NCI-H187 treated with DMSO at 0.1 percent for 48 hours (cell line): ENCODE results near the gene TRAF1.
A peak's percentile ranks its signal among the peaks of the same experiment; 100 is the strongest.

ENCODE experiments used
- DNase-seq: peaks from one replicate; lab custom pipeline; 2025; lab: John Stamatoyannopoulos, UW

TRAF1 gene

DNA sequence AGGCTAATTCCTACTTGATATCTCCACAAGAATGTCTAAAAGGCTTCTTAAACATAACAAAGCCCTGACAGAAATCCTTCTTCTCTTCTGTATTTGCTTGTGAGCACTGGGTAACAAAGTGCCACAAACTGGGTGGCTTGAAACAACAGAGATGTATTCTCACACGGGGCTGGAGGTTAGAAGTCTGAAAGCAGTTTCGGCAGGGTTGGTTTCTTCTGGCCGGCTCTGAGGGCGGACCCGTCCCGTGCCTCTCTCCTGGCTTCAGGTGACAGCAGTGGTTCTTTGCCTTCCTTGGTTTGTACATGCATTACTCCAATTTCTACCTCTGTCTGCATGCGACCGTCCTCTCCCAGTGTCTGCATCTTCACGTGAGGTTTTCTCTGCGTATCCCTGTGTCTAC is 14.0 kb upstream of the TRAF1 start:
- no peak for DNase-seq

DNA sequence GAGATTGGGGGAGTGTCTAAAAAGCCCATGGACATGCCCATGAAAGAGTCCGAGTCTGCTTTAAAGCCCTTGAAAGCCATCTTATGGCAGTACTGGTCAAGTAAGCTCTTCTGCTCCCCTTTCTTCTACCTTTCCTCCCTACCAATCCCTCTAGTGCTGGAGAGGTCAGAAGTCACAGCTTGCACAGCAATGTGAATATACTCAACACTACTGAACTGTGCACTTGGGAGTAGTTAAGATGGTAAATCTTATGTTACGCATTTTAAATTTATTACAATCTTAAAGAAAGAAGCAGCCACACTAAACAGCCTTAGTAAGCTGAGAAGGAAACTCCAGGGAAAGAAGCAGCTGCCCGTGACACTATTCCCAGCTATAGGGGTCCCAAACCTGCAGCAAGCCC is 12.3 kb upstream of the TRAF1 start:
- DNase-seq = no peak

DNA sequence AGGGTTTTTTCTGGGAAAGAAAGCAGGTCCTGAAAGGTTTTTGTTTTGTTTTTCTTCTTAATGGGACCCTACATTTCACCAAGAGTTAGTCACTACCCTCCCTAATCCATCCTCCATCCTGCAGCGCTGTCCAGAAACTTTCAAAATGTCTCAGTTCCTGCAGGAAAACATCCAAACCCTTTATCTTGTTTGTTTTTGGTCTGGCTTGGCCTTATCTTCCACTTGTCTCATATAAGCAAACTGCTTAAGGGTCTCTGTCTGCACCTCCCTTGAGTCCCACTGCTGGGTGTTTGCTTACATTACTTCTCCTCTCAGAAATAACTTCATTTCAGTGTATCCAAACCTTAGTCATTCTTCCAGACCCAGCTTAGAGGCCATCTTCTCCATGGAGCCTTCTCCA is 11.0 kb upstream of the TRAF1 start:
- no peak for DNase-seq

DNA sequence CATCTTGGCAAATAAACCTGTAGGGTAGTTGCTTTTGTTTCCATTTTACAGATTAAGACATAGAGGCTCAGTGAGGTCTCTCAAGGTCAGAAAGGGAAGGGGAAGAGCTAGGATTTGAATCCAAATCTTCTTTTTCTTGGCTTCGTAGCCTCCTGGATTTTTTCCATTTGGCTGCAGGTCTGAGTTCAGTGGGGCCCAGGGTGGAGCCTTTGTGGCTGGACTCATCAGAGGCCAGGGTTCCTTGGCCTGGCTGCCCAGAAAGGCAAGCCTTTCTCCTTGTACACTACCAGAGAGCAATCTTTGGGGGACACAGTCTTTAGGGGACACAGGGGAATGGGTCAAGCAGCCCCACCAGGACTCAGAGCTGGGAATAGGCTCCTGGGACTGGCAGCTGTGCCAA is 10.5 kb upstream of the TRAF1 start:
- no peak for DNase-seq

DNA sequence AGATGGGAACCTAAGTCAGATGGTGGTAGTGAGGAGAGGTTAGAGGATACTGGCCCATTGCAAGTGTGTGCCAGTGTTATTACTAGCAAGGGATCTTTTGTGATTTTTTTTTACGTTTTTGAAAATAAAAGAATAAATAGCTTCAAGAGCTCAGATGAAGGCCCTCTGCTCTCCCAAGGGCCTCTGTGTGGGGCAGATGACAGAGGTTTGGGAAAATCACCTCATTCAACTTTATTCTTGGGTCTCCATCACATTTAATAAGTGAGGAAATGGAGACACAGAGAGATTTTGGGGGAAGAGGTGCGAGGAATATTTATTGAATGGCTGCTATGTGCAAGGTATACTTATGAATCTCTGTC is 10.1 kb upstream of the TRAF1 start:
- no peak for DNase-seq

DNA sequence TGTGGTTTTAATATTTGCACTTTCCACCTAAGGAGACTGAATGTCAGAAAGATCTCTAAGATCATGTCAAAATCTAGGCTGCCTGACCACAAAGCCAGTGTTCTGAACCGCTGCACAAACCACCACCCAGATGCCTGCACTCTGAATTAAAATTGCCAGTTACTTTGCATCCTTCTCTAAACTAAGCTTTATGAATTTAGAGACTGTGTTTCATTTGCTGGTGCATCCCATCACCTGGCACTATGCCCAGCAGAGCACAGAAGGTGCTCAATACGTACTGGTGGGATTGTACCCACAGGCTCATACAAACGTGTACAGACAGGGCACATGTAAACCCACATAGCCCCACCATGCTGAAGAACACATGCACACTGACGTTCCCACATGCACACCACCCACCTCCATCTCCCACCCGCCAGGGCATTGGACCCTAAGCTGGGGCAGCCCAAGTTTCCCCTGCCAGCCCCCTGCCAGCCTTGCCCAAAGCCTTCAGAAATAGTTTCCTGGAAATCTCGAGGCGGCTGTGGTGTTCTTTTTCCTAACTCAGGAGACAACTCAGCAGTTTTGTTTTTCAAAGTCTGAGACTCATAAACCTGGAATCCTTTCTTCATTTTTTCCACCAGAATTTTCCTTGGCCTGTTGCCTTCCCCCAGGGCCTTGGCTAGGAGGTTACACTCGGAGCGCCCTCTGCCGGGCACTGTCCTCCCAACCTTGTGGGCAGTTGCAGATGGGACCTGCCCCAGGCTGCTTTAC is 9.6 kb upstream of the TRAF1 start:
- DNase-seq = peak; percentile 32

DNA sequence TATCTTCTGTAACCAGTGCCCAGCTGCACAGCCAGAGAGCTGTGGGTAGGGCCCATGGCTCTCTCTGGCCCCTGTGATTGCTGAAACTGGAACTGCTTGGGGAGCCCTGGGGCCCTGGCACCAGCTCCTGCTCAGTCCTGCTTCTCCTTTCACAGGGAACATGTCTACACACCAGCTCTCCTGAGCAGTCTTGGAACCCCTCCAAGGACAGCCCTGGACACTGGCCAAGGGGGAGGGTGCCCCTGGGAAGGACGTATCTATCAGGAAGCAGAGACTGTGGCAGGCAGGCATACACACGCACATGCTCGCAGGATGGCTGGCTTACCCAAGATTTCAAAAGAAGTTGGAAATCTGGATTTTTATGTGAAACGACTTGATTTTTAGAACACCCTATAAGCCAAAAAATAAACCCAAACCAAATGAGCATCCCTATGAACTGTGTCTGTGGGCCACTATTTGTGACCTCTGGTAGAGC is 8.8 kb upstream of the TRAF1 start:
- DNase-seq = peak; percentile 2

DNA sequence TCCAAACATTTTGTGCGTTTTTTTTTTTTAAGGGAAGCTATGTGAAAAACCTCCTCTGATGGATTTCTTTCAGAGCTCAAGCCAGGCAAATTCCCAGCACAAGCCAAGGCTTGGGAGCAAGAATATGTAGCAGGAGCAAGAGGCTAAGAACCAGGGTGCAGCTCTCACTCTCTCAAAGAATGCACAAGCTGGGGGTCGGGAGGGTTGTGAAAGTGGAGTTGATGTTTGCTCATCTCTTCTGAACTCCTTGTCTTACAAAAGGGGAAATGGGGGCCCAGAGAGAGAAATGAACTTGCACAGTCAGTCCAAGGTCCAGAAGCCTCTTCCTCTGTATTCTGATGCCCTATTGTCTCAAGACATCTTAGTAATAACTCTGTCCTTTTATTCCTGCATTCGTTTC is 7.7 kb upstream of the TRAF1 start:
- DNase-seq = no peak

DNA sequence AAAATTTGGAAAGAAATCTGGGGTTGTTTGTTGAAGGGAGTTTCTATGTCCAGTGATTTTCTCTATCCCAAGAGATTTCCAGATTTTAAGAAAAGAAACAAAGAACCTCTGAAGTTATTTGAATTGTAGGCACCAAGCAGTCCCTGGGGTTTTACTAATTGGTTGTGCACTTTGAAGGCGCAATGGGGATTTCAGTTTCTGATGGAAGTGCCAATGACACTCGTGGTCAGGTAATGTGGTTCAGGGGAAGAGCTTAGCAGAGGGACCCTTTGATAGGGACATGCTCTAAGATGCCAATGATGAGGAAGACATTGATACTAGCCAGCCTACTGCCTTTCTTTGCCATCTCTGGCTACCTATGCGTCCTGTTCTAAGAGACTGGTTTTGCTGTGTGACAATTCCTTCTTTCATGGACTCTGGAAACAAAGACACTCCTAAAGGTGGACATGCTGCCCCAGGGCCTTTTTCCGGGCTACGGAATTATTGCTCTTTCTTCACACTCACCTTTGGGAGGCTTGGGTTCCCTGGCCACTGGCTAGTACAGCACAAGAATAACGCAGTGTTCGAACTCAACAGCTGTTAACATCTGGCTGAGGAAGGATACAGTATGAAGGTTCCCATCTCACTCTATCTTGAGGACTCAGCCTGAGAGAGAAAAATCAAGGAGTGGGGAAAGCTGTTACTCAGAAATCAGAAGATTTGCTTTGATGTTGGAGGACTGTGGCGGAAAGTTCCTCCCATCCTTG is 6.9 kb upstream of the TRAF1 start:
- no peak for DNase-seq

DNA sequence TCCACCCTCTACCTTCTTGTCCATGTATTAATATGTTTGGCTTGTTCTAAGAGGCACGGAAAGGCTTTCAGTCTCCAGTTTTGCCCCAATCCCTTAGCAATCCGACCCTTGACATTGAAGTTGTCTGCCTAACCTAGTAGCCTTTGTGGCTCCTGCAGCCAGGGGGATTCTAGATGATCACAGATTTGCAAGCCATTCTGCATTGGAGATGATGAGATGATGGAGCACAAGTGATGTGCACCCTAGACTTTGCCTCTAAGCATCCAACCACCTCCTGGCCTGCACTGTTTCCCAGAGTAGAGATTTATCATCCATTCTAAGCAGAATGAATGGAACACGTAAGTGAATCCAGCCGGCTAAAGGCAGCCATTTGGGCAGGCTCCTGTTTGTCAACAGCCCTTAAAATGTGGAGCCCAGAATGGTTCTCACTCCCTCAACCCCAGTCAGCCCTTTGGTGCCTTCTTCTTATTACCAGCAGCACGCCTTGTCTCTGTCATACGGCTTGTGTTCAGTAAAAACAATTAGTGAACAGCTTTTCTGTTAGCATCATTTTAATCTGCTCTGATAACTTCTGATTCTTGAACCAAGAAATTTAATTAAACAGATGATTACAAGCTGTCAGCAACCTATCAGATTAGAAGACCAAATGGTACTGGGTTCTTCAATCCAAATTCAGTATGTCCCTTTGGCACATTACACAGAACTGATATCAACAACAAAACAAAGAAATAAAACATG is 5.7 kb upstream of the TRAF1 start:
- DNase-seq = no peak

DNA sequence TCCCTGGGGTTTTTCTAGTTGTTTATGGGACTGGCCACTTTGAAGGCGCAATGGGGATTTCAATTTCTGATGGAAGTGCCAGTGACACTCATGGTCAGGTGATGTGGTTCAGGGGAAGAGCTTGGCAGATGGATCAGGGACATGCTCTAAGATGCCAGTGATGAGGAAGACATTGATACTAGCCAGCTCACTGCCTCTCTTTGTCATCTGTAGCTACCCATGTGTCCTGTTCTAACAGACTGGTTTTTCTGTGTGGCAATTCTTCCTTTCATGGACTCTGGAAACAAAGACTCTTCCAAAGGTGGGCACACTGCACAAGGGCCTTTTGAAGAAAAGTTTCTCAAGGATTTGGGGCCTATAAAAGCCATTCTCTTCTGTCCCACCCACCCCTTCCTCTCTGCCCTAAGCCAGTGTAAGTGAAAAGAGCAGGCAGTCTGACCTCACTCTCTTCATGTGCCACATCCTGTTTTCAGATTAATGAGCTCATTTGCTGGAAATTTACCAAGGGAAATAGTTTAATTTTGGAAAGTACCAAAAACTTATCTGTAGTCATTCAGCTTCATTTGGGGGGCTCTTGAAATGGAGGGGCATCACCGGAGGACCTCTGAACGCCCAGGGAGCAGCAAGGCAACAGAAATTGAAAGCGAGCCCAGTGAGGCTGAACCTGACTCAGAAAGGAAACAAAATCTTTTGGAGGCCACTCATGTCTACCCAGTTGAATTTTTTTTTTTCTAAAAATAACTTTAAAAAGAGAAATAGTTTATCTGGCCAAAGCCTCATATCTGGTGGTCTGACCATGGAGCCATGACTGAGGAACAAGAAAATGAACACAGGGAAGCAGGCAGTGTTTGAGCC is 4.9 kb upstream of the TRAF1 start:
- DNase-seq = no peak

DNA sequence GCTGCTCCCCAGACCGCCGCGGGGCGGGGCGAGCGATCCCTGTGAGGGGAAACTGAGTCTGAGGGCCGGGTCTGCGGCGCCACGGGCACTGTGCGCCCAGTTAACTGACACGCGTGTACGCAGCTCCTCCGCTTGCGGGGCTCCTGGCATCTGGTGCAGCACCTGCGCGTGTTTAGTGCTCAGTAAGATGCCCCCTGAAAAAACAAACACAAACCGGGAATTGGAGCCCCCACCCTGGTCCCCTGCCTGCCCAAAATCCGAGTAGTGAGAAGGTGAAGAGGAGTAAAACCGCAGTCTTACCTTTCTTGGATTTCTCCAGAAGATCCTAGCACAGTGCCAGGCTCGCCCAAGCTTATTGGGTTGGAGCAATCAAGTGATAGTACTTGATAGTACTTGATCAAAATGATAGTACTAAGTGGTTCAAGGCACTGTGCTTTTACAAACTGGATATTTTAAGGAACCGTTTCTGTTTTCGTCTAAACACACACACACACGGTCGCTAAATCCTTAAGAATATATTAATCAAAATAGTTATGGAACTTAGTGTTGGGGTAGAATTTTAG is 2.7 kb upstream of the TRAF1 start:
- DNase-seq = no peak

DNA sequence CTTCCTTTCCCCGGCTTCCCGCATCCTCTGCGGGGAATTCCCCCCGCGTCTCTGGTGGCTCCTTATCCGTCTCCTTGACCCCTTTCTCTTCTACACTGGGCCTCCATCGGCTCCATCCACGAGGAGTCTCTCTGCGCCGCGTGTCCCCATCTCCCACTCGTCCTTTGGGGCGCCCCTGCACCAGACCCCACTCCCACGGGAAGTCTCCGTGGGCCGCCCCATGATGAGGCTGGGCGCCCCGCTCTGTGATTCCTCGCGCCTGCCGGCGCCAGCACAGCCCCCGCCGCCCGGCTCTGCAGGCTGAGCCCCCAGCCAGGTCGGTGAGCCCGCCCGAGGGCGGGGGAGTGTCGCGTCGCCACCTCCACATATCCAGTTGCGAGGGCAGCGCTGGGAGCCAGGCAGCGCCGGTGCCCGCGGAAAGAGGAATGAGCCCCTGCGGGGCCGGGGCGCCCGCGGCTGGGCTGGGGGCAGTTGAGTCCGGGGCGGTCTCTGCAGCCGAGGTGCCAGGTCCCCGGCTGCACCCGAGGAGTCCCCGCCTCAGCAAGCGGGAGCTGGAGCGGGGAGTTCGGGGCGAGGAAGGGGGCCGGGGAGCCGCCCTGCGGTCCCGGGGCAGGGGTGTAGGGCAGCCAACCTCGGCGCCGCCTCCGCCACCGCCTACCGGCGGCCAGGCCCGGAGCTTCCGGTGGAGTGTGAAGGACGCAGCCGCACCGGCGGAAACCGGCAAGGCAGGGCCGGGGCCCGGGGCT is 2.1 kb upstream of the TRAF1 start:
- no peak for DNase-seq

DNA sequence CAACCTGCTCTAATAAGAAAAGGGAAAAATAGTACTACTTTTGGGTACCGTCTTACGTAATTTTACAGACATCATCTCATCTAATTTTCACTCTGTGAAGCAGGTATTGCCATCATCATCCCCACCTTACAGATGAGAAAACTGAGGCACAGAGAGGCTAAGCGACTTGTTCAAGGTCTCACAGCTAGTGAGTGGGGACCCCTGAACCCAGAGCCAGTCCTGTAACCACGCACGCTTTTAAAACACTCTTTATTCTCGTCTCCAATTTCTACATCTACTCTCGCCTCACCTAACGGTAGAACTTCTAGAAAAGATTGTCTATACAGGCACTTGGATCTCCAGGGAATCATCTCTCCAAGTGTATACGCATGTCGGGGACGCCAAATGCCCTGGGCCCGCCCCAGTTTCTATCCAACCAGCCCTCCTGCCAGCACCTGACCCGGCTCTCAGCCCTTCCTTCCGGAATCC is 1.5 kb upstream of the TRAF1 start:
- DNase-seq = no peak

DNA sequence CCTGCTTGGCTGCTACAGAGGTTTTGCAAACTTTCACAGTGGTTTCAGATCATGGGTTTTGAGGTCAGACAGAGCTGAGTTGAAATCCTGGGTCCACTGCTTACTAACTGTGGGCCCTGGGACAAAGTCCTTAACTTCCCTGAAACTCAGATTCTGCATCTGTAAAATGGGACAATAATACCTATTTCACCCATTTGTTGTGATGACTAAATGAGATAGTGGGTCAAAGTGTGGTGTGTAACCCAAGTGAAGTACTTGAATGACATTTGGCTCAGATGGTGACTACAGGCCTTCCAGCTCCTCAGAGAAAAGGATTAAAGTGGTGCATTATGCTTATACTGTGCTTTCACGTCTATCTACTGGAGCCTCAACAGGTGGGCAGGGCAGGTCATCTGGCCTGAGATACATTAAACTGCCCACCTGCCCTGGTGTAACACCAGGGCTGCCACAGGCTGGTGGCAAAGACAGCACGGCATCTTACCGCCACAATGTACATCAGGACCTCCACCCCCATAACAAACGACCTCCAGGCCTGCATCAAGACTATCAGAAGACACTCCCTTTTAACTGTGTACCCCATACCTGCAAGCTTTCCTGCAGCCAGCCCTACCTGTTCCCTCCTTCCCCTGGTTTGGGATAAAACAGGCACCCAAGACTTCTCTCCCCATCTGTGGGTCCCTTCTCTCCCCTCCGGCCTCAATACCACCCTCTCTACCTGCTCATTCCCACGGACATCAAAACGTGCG is 846 bp upstream of the TRAF1 start:
- DNase-seq = no peak

DNA sequence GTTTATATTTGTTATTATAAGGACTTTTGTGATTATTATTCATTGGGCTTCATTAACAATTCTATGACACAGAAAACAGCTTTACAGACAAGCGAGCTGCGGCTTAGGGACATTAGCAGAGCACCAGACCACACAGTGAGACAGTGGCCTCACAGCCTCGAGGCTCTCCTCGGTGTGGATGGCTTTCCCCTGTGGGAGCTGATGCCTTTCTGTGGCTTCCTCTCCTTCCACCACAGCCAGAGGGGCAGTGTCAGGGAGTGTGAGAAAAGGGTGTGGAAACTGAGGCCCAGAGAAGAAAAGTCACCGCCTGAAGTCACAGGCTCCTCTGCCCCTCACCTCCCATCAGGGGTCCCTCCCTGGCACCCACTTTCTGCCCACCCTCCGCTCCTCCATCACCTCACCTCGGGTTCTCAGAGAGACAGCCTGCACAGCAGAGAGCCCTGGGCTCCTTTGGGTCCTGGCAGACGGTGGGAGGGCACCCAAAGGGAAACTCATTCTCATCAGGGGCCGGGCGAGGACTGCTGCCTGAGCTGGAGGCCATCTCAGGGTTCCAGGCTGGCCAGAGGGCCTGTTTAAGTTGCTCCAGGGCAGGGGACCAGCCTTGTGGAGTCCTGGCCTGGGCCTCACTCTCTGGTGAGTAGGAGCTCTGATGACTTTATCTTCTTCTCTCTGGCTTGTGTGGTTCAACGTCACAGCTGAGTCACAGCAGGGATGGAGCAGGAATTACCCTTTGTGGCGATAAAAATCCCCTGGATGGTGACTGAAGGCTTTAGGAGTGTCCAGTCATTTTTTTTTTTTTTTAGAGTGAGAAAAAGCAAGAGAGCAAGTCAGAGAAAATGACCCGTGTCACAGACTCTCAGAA is 830 bp downstream of the TRAF1 start:
- no peak for DNase-seq

DNA sequence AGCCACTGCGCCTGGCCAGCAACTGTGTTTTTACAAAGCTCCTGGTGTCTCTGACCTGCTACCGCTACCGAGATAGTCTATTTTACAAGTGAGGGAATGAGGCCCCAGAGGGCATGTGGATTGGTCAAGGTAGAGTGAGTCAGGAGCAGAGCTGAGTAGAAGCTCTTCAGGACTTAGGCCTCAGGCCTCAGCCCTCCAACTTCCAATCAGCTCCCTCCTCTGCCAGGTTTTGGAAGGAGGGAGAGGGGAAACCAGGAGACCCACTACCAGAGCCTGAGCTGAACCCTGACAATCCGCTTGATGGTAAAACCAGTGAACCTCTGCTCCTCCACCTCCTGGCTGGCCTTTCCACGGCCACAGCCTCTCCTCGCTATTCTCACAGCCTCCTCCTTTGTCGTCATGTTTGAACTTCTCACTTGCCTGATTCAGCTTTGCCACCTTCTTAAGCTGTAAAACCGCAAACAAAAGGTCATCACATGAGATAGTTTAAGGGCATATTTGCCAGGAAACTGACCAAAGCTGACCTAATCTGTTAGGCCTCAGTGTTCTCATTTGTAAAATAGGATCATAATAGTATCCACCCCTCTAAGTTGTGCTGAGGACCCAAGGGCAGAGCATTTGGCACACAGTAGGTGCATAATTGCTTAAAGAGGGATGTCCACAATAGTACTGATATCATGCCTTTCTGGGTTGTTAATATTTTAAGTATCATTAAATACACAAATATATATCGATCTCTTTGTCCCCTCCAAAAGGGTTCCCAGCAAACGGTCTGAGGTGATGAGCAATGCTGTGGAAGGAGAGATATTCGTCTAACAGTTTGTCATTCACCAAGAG is 1.7 kb downstream of the TRAF1 start:
- no peak for DNase-seq

DNA sequence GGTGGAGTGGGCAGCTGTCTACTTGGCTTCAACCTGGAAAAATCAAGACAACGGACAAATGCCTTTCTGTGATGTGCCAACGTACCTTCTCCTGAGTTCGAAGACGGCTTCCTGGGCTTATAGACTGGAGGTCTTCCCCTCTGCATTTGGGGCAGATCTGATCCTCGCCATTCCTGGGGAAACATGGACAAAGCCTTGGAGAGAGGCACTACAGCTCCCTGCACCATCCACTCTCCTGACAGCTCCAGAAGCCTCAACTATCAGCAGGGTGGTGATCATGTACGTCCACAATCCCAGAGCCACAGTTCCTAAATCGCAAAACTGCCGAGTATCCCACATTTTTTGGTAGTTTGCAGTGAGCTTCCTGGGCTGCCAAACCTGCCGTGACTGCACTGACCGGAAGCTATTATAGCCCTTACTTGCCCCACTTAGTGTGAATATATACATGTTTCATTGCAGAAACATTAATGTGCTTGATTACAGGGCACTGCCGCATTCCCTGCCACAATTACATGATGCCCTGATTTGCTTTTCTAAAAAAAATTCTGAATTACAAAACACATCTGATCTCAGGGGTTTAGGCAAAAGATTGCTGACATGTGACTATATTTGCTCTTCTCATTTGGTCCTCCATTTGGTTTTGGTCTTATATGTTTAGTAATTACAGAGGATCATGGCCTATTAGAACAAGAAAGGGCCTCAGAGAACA is 2.8 kb downstream of the TRAF1 start:
- no peak for DNase-seq
